ENCODE results near the gene LRP5. TPM values are rescaled to one million over a fixed set of nuclear protein-coding genes. Genes with fewer than 3 reads are reported as not detected.

The LRP5 gene
- polyA plus RNA-seq, 3 donors = 0.23 to 0.29 TPM; not detected in 1

DNA sequence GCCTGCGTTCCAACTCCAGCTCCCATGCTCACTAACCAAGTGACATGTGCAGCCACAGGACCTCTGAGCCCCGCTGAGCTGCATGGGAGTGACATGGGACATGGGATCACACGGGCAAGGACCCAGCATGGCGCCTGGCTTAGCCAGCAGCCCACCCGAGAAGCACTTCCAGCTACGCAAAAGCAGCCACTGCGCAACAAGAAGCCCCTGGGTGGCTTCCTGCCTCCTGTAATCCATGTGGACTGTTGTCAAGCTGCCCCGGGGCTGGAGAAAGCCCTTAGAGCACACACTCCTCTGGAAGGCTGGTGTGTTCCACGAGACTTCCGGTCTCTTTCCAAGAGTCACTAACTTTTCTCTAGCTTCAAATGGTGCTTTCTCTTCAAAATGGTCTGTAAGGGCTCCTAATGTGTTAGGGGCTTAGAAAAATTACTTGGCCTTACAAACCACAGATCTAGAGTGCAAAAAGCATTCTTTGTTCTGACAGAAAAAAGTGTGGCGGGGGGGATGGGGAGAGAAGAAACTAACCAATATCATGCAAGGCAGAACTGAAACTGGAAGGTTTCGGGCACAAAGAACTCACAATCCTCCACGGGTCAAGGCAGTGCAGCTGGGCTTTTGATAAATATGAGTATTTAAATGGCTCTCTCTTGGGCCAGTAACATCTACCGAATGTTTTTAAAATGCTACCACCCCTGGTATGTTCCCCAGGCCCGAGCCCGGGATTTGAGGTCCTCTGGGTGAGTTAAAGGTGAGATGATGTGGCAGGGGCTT lies 46.1 kb upstream of the LRP5 start:
- Histone ChIP-seq H2AFZ (ENCODE audit: insufficient read depth, low read depth, low read length, poor library complexity, severe bottlenecking) (no peak overlapping the region), H3K27ac (ENCODE audit: low read depth in 1 of 2, low read length in 2 of 2) (peak overlapping the region; percentile 72 to 73), H3K4me2 (replicated peaks; ENCODE audit: extremely low read depth, low read length, poor library complexity, severe bottlenecking) (peak overlapping the region; percentile 47), H3K9me3 (replicated peaks in 1 of 2; ENCODE audit: control insufficient read depth in 1 of 2, insufficient read depth in 1 of 2, low read length in 2 of 2) (no peaks in the 10 kb centered on the region), H3K4me1 (ENCODE audit: control insufficient read depth in 1 of 2, insufficient read depth in 2 of 2, low read length in 2 of 2) (peaks cover 40 to 44% of the 10 kb centered on the region in 2 donors), H3K36me3 (replicated peaks in 1 of 2; ENCODE audit: control insufficient read depth in 1 of 2, insufficient read depth in 2 of 2, low read length in 2 of 2) (peaks cover 32 to 56% of the 10 kb centered on the region in 2 donors), H3K9ac (ENCODE audit: insufficient read depth, low read length, poor library complexity, severe bottlenecking) (peak overlapping the region; percentile 23), H4K20me1 (ENCODE audit: insufficient read depth, low read length) (peaks cover 6% of the 10 kb centered on the region), H3K79me2 (ENCODE audit: insufficient read depth, low read length) (peaks cover 34% of the 10 kb centered on the region), H3K27me3 (ENCODE audit: control insufficient read depth in 2 of 2, insufficient read depth in 2 of 2, low read length in 2 of 2) (no peaks in the 10 kb centered on the region), H3K4me3 (replicated peaks in 1 of 3; ENCODE audit: low read depth in 2 of 3, low read length in 3 of 3) (peak overlapping the region in 1 of 3 experiments; percentile 47)
- Mint-ChIP-seq H3K9me3 (peaks cover 0 to 5% (median 0%) of the 10 kb centered on the region in 7 donors), H3K27me3 (ENCODE audit: low read depth in 3 of 3) (no peaks in the 10 kb centered on the region), H3K4me1 (peaks cover 41% of the 10 kb centered on the region), H3K27ac (peak overlapping the region; percentile 18 to 87 (median 83)), H3K36me3 (peaks cover 64 to 66% of the 10 kb centered on the region in 2 donors), H3K4me3 (peak overlapping the region; percentile 31 to 42)
- intact Hi-C loops (cut with micrococcal nuclease) = no loop called here
- WGBS (ENCODE audit: insufficient coverage) = 72% methylated on average over 8 of the region's 16 CpGs
- TF ChIP-seq, protein P1, sequence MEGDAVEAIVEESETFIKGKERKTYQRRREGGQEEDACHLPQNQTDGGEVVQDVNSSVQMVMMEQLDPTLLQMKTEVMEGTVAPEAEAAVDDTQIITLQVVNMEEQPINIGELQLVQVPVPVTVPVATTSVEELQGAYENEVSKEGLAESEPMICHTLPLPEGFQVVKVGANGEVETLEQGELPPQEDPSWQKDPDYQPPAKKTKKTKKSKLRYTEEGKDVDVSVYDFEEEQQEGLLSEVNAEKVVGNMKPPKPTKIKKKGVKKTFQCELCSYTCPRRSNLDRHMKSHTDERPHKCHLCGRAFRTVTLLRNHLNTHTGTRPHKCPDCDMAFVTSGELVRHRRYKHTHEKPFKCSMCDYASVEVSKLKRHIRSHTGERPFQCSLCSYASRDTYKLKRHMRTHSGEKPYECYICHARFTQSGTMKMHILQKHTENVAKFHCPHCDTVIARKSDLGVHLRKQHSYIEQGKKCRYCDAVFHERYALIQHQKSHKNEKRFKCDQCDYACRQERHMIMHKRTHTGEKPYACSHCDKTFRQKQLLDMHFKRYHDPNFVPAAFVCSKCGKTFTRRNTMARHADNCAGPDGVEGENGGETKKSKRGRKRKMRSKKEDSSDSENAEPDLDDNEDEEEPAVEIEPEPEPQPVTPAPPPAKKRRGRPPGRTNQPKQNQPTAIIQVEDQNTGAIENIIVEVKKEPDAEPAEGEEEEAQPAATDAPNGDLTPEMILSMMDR (IDR thresholded peaks at IDR 0.05) = no peak
- DNase-seq = peak in 2 of 3 donors; percentile 12 to 37

DNA sequence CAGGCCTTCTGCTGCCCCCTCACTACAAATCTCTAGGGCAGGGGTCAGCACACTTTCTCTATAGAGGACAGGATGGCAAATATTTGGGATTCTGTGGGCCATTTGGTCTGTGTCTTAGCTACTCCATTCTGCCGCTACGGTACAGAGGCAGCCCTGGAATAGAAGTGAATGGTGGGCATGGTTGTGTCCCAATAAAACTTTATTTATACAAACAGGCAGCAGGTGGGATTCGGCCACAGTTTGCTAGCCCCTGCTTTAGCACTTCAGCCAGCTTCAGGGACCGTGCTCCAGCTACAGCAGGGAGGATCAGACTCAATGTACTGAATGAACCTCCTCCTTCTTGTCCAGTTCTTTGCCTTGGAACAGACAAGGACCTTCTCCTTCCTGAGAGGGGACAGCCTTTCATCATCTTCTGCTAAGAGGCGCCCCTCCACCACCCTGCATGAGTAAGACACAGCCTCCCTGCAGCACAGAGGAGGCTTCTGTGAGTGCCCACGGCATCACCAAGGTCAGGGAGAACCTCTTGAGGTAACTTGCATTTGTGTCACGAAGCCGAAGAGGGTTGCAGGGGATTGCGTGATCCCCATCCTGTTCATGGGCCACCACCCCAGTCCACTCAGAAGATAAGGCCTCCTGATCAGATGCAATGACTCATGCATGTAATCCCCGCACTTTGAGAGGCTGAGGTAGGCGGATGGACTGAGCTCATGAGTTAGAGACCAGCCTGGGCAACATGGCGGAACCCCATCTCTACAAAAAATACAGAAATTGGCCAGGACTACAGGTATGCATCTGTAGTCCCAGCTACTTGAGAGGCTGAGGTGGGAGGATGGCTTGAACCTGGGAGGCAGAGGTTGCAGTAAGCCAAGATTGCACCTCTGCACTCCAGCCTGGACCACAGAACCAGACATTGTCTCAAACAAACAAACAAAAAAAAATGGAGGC lies 45.2 kb upstream of the LRP5 start:
- H3K4me1 Mint-ChIP-seq = peaks cover 41% of the 10 kb centered on the region
- intact Hi-C loops (cut with micrococcal nuclease) = no loop called here
- Histone ChIP-seq H3K4me2 (replicated peaks; ENCODE audit: extremely low read depth, low read length, poor library complexity, severe bottlenecking) (peak overlapping the region; percentile 47), H3K4me1 (ENCODE audit: control insufficient read depth in 1 of 2, insufficient read depth in 2 of 2, low read length in 2 of 2) (peaks cover 44 to 50% of the 10 kb centered on the region in 2 donors), H3K9me3 (replicated peaks in 1 of 2; ENCODE audit: control insufficient read depth in 1 of 2, insufficient read depth in 1 of 2, low read length in 2 of 2) (no peaks in the 10 kb centered on the region), H3K27me3 (ENCODE audit: control insufficient read depth in 2 of 2, insufficient read depth in 2 of 2, low read length in 2 of 2) (no peaks in the 10 kb centered on the region), H3K79me2 (ENCODE audit: insufficient read depth, low read length) (peaks cover 38% of the 10 kb centered on the region), H3K9ac (ENCODE audit: insufficient read depth, low read length, poor library complexity, severe bottlenecking) (peak overlapping the region; percentile 23), H4K20me1 (ENCODE audit: insufficient read depth, low read length) (peaks cover 6% of the 10 kb centered on the region), H3K27ac (ENCODE audit: low read depth in 1 of 2, low read length in 2 of 2) (peak overlapping the region; percentile 72 to 73), H3K4me3 (replicated peaks in 1 of 3; ENCODE audit: low read depth in 2 of 3, low read length in 3 of 3) (peak overlapping the region in 1 of 3 experiments; percentile 47), H2AFZ (ENCODE audit: insufficient read depth, low read depth, low read length, poor library complexity, severe bottlenecking) (no peak overlapping the region), H3K36me3 (replicated peaks in 1 of 2; ENCODE audit: control insufficient read depth in 1 of 2, insufficient read depth in 2 of 2, low read length in 2 of 2) (peaks cover 23 to 47% of the 10 kb centered on the region in 2 donors)
- TF ChIP-seq, protein P1 (IDR thresholded peaks at IDR 0.05) = no peak
- H3K4me3 Mint-ChIP-seq = no peak overlapping the region
- WGBS (ENCODE audit: insufficient coverage) = 59% methylated on average over 7 of the region's 12 CpGs
- DNase-seq = peak; percentile 10 to 81 (median 42)
- no peaks in the 10 kb centered on the region for H3K27me3 Mint-ChIP-seq (ENCODE audit: low read depth in 3 of 3)
- H3K27ac Mint-ChIP-seq = peak overlapping the region; percentile 41 to 87 (median 83)
- peaks cover 0 to 5% (median 0%) of the 10 kb centered on the region in 7 donors for H3K9me3 Mint-ChIP-seq
- peaks cover 55 to 57% of the 10 kb centered on the region in 2 donors for H3K36me3 Mint-ChIP-seq

All from CD14-positive monocyte (primary cell).